NCI-H146 treated with DMSO at 0.1 percent for 48 hours (cell line): ENCODE data around the gene FAAH.

Source experiments
- DNase-seq: peaks from one replicate; lab custom pipeline; 2025; ENCODE audit not compliant: unreplicated experiment; lab: John Stamatoyannopoulos, UW

Gene FAAH

GRCh38 chr1:46400421-46400820 lies 6.3 kb downstream of the FAAH start:
- DNase-seq: peak; percentile 84

- DNase-seq: no peak
Measured at GRCh38 chr1:46401154-46401913, 7.2 kb downstream of the FAAH start.

GRCh38 chr1:46401964-46402626 lies 8.0 kb downstream of the FAAH start:
- DNase-seq: no peak

- no peak for DNase-seq
Measured at GRCh38 chr1:46403916-46404315, 9.8 kb downstream of the FAAH start.

GRCh38 chr1:46404482-46405196 lies 10.5 kb downstream of the FAAH start:
- DNase-seq: no peak

GRCh38 chr1:46405197-46405555 lies 11.1 kb downstream of the FAAH start:
- DNase-seq: no peak

- no peak for DNase-seq
Measured at GRCh38 chr1:46405724-46406123, 11.6 kb downstream of the FAAH start.

GRCh38 chr1:46406881-46407608 lies 12.9 kb downstream of the FAAH start:
- DNase-seq: no peak

GRCh38 chr1:46407636-46408035 lies 13.5 kb downstream of the FAAH start:
- DNase-seq: no peak

GRCh38 chr1:46408356-46409062 lies 14.4 kb downstream of the FAAH start:
- DNase-seq: no peak

GRCh38 chr1:46409063-46409372 lies 14.9 kb downstream of the FAAH start:
- no peak for DNase-seq

- no peak for DNase-seq
Measured at GRCh38 chr1:46410156-46411009, 16.3 kb downstream of the FAAH start.

- no peak for DNase-seq
Measured at GRCh38 chr1:46411010-46411405, 16.9 kb downstream of the FAAH start.

GRCh38 chr1:46411601-46412341 lies 17.7 kb downstream of the FAAH start:
- DNase-seq: no peak

GRCh38 chr1:46412893-46413595 lies 18.9 kb downstream of the FAAH start:
- DNase-seq: no peak

GRCh38 chr1:46413596-46413985 lies 19.5 kb downstream of the FAAH start:
- no peak for DNase-seq

GRCh38 chr1:46415514-46415913 lies 21.4 kb downstream of the FAAH start:
- no peak for DNase-seq

GRCh38 chr1:46418976-46419375 lies 24.9 kb downstream of the FAAH start:
- no peak for DNase-seq

GRCh38 chr1:46420533-46420915 lies 26.4 kb downstream of the FAAH start:
- no peak for DNase-seq
